Esophagus (tissue), 2 donors: ENCODE measurements around the gene ENPP1. TPM values are rescaled to one million over a fixed set of nuclear protein-coding genes. Genes with fewer than 3 reads are reported as not detected.

ENCODE experiments used
- H3K27ac ChIP-seq, 2 donors: one replicate each; pipeline ENCODE4 v1.5.1; 2013; ENCODE audit warnings: low read depth in 2 of 2, mild to moderate bottlenecking in 2 of 2, inconsistent platforms in 1 of 2, low read length in 1 of 2, moderate library complexity in 1 of 2
- H3K27me3 ChIP-seq, 2 donors: one replicate each; pipeline ENCODE4 v1.6.1; 2013; ENCODE audit warnings: low read length in 2 of 2, control low read depth in 1 of 2, mild to moderate bottlenecking in 1 of 2; ENCODE audit not compliant: insufficient read depth in 2 of 2, control insufficient read depth in 1 of 2
- H3K36me3 ChIP-seq, 2 donors: one replicate each; pipeline ENCODE4 v1.6.1; 2013; ENCODE audit warnings: low read length in 1 of 2; ENCODE audit not compliant: control insufficient read depth in 2 of 2, insufficient read depth in 2 of 2
- H3K4me1 ChIP-seq, 2 donors: one replicate each; pipeline ENCODE4 v1.6.1; 2013; ENCODE audit warnings: low read length in 1 of 2; ENCODE audit not compliant: control insufficient read depth in 2 of 2, insufficient read depth in 2 of 2
- H3K4me3 ChIP-seq, 2 donors: one replicate each; pipeline ENCODE4 v1.5.1; 2013; ENCODE audit warnings: low read length in 2 of 2, mild to moderate bottlenecking in 2 of 2, low read depth in 1 of 2, moderate library complexity in 1 of 2
- H3K9me3 ChIP-seq, 2 donors: one replicate each; pipeline ENCODE4 v1.6.1; 2013; ENCODE audit warnings: mild to moderate bottlenecking in 2 of 2, low read depth in 1 of 2, low read length in 1 of 2, moderate library complexity in 1 of 2; ENCODE audit not compliant: control insufficient read depth in 2 of 2, insufficient read depth in 1 of 2
- WGBS, 2 donors: extraction: QIAGEN DNeasy Blood & Tissue Kit; methylation state at CpG; one replicate each; pipeline ENCODE4 v1.1.7; 2013; 5-methylcytosine and 5-hydroxymethylcytosine counted together
- polyA plus RNA-seq, 2 donors: library from polyadenylated mRNA; stranded (reverse); fragments of 200-250 nt; gene quantifications; one replicate each; pipeline ENCODE4 v1.2.3, GENCODE V29; 2013
- donor health status: healthy with polysubstance abuse.
- donor health status: Bipolar disorder and iron deficiency.

Gene ENPP1
- polyA plus RNA-seq, 2 donors: 0.84 to 2.8 TPM

DNA sequence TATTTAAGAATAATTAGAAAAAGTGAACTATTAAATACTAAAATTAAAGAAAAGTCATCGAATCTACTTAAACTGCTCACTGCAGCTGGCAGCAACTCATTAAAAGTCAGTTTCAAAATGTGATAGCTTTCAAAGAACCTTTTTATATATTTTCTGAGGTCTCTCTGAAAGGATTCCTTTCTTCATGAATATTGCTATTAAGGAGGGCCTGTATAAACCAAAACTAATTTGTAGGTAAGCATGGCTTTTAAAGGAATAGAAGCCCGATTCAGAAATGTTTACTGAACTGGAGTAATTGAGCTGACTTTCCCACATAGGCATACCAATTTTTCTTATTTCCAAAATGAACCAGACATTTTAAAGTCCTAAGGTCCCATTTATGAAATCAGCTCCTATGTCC lies 41.2 kb upstream of the ENPP1 start:
- no peaks in the 10 kb centered on the region for H3K4me1 ChIP-seq
- H3K27me3 ChIP-seq: no peaks in the 10 kb centered on the region
- no peaks in the 10 kb centered on the region for H3K36me3 ChIP-seq
- H3K4me3 ChIP-seq: no peak overlapping the region
- H3K9me3 ChIP-seq: no peaks in the 10 kb centered on the region
- no peak overlapping the region for H3K27ac ChIP-seq
- WGBS, 2 donors: 75 to 83% methylated on average over 2 of the region's 2 CpGs

DNA sequence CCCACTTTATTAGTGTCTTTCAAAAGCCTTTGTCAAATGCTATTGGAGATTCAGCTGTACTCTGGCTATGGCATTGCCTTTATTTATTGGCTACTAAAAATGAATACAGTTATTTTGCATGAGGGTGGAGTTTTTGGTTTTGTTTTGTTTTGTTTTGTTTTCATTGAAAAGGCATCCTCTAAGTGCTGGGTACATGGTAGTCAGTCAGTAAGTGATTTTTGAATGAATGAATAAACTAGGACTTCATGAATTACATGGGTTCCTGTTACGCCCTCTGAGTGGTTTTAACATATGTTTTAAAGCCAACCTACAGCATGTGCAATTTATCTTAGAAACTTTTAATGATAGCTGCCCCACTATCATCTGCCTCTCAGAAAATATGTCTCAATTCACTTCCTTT lies 38.9 kb upstream of the ENPP1 start:
- no peaks in the 10 kb centered on the region for H3K9me3 ChIP-seq
- H3K4me3 ChIP-seq: no peak overlapping the region
- H3K27ac ChIP-seq: no peak overlapping the region
- H3K4me1 ChIP-seq: no peaks in the 10 kb centered on the region
- H3K36me3 ChIP-seq: no peaks in the 10 kb centered on the region
- 86 to 87% methylated on average over 1 of the region's 1 CpG for WGBS, 2 donors
- H3K27me3 ChIP-seq: no peaks in the 10 kb centered on the region

DNA sequence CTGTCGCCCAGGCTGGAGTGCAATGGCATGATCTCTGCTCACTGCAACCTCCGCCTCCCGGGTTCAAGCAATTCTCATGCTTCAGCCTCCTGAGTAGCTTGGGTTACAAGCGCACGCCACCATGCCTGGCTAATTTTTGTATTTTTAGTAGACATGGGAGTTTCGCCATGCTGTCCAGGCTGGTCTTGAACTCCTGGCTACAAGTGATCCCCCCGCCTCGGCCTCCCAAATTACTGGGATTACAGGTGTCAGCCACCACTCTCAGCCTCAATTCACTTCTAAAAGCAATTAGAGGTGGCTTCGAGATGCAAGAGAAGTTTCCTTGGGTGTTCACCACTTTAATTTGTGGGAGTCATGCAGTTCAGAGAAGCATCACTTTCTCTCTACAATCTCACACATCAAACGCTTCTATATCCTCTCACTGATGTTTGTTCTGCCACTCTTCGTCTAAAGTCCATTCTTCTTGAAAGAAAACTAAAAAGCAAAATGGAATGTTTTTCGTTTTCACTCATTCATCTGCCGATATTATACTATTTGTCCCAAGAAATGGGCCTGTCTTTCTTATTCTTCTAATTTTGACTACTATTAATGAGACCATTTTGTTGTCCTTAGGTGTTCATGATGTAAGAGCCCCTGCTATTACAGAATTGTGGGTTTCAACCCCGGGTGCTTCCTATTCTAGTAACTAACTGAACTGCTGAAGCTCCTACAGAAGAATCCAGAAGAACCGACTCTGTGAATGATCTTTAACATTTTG lies 38.3 kb upstream of the ENPP1 start:
- Histone ChIP-seq H3K27me3 (no peaks in the 10 kb centered on the region), H3K27ac (no peak overlapping the region), H3K4me3 (no peak overlapping the region), H3K9me3 (no peaks in the 10 kb centered on the region), H3K36me3 (no peaks in the 10 kb centered on the region), H3K4me1 (no peaks in the 10 kb centered on the region)
- 89 to 90% methylated on average over 15 of the region's 15 CpGs for WGBS, 2 donors

DNA sequence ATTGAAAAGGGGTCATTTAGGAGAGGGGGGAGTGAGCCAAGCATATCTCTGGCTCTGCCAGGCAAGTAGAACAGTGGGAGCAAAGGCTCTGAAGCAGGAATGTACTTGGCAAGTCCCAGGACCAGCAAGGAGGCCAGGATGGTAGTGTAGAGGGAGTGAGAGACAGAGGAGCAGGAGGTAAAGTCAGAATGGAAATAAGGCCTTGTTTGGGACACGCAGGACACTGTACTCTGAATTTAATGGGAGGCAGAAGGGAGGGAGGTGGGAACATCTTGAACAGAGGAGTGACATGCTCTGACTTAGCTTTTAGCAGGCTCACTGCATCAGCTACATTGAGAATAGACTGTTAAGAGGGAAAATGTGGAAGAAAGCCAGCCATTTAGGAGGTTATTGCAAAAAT lies 37.0 kb upstream of the ENPP1 start:
- no peaks in the 10 kb centered on the region for H3K27me3 ChIP-seq
- H3K4me1 ChIP-seq: no peaks in the 10 kb centered on the region
- 81 to 88% methylated on average over 1 of the region's 1 CpG for WGBS, 2 donors
- no peaks in the 10 kb centered on the region for H3K9me3 ChIP-seq
- H3K4me3 ChIP-seq: no peak overlapping the region
- no peaks in the 10 kb centered on the region for H3K36me3 ChIP-seq
- no peak overlapping the region for H3K27ac ChIP-seq

DNA sequence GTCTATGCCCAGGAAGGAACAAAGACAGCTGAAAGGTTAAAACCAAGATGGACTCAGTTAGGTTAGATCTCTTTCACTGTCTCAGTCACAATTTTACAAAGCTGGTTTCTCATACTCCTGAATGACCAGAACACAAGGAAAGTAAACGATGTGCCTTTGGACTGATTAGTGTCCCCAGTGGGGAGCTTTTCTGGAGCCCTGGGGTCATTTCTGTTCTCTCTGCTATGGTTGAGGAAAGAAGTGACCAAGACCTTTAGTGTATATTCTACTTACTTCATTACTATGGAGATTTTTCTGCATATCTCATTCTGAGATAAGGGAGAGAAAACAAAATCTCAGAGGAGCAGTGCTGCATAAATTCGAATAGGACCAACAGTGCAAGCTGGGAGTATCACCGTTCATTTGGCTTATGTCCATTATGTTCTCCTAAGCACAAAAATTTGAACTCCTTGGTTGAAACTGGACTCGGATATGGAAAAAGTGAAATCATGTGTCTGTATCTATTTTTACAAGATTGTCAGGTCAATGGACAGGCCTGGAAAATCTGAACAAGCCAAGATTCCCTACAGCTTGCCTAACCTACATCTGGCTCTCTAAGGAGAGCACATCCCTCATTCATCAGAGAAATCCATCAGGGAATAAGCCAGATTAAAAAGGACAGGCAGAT lies 34.4 kb upstream of the ENPP1 start:
- H3K4me3 ChIP-seq: no peak overlapping the region
- no peak overlapping the region for H3K27ac ChIP-seq
- 56 to 60% methylated on average over 4 of the region's 4 CpGs for WGBS, 2 donors
- H3K4me1 ChIP-seq: no peaks in the 10 kb centered on the region
- no peaks in the 10 kb centered on the region for H3K9me3 ChIP-seq
- peaks cover 0 to 3% of the 10 kb centered on the region in 2 donors for H3K27me3 ChIP-seq
- H3K36me3 ChIP-seq: no peaks in the 10 kb centered on the region

DNA sequence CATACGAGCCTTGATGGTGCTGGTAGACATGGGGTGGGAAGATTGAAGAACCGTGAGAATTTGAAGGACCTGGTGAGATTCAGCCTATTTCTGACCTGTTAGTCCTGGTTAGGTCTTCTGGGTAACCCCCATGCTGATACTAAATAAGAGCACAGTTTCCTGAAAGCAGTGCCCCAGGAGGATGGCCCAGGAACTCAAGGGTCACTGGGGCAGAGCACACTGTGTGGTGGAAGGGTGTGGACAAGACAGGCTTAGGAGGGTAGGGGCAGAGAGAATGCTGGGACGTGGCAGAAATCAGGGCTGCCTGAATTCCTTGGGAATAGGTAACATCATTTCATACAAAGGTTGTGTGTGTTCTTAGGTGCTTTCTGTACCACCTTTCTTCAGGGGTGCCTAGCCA lies 31.9 kb upstream of the ENPP1 start:
- no peak overlapping the region for H3K27ac ChIP-seq
- no peaks in the 10 kb centered on the region for H3K4me1 ChIP-seq
- no peaks in the 10 kb centered on the region for H3K36me3 ChIP-seq
- H3K27me3 ChIP-seq: peaks cover 0 to 3% of the 10 kb centered on the region in 2 donors
- 86 to 93% methylated on average over 3 of the region's 3 CpGs for WGBS, 2 donors
- no peak overlapping the region for H3K4me3 ChIP-seq
- no peaks in the 10 kb centered on the region for H3K9me3 ChIP-seq

DNA sequence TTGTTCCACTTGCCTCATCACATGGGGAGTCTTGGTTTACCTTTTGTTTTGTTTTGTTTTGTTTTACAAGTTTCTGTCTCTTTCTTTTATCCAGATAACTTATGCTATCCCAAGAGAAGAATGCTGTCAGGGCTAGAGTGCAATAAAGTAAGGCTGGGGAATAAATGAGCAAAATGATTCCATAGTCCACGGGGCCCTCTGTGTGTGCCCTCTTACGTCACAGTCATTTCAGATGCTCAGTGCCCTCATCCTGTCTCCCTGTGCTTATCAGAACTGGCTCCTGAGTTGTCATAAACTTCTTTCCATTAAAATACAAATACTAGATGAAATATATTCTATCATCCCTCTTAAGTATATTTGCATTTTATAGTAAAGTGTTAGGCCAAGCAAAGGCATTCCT lies 30.8 kb upstream of the ENPP1 start:
- Histone ChIP-seq H3K4me3 (no peak overlapping the region), H3K27ac (no peak overlapping the region), H3K27me3 (peaks cover 0 to 3% of the 10 kb centered on the region in 2 donors), H3K4me1 (no peaks in the 10 kb centered on the region), H3K9me3 (no peaks in the 10 kb centered on the region), H3K36me3 (no peaks in the 10 kb centered on the region)
- WGBS, 2 donors: 78 to 90% methylated on average over 2 of the region's 2 CpGs

DNA sequence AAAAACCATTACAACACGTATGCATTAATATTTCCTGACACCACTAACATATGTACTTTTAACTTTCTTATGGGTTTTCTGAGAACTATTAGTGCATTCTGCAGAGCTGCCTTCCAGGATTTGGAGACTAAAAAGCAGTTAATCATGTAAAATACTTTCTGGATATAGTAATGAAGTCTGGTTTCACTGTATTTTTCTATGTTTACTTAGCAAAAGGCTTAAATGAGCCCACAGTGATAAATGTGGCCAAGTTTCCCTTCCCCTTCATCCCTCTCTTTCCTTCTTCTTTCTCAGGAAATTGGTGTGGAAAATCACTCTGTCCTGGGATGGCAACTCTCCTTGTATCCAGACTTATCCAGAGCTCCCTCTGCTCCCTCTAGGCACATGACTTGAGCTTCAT lies 29.7 kb upstream of the ENPP1 start:
- Histone ChIP-seq H3K9me3 (no peaks in the 10 kb centered on the region), H3K27me3 (peaks cover 0 to 3% of the 10 kb centered on the region in 2 donors), H3K4me3 (no peak overlapping the region), H3K4me1 (no peaks in the 10 kb centered on the region), H3K27ac (no peak overlapping the region), H3K36me3 (no peaks in the 10 kb centered on the region)
- 49 to 70% methylated on average over 1 of the region's 1 CpG for WGBS, 2 donors

DNA sequence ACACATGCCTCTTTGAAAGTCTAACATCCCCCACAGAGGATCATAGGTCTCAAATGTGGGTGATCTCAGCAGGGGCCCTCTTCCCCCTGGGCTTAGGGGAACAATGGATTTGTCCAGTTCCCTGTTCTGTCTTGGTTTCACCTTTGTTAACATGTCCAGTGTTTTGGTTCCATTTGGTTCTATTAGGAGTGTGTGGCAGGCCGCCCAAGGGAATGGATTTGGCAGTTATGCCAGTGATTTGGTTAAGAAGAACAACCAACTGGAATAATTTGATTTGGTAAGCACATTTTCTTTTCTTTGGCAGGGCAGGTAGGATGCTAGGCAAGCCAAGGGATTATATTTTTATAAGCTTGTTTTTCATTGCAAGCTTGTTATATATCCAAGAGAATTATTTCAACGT lies 28.5 kb upstream of the ENPP1 start:
- H3K4me3 ChIP-seq: no peak overlapping the region
- no peak overlapping the region for H3K27ac ChIP-seq
- no peaks in the 10 kb centered on the region for H3K9me3 ChIP-seq
- no peaks in the 10 kb centered on the region for H3K36me3 ChIP-seq
- WGBS, 2 donors: 47 to 56% methylated on average over 2 of the region's 2 CpGs
- no peaks in the 10 kb centered on the region for H3K4me1 ChIP-seq
- peaks cover 0 to 3% of the 10 kb centered on the region in 2 donors for H3K27me3 ChIP-seq

DNA sequence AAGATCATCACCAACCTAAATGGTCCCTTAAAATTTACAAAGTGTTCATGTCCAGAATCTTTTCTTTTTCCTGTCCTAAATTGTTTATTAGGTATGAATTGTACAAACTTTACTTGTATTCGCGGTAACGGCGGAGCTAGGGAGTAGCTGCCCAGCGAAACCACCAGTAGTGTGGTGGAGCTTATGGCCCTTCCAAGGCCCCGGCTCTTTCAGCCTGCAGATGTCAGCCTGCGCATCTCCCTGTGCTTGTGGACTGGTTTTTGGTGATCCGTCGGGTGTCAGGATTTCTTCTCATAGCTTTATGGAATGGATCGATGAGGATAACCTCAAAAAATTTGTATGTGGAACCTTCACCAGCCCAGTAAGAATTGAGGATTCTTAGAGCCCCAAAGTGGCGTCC lies 27.2 kb upstream of the ENPP1 start:
- Histone ChIP-seq H3K4me1 (no peaks in the 10 kb centered on the region), H3K36me3 (no peaks in the 10 kb centered on the region), H3K9me3 (peaks cover 0 to 2% of the 10 kb centered on the region in 2 donors), H3K27me3 (peaks cover 0 to 3% of the 10 kb centered on the region in 2 donors), H3K27ac (no peak overlapping the region), H3K4me3 (no peak overlapping the region)
- WGBS, 2 donors: 92 to 94% methylated on average over 11 of the region's 11 CpGs
